Activated naive CD8-positive, alpha-beta T cell treated with anti-CD3 and anti-CD28 coated beads, Interleukin-2, amount 10 ng/mL, durations not matched to agents 7 days and 5 days (primary cell): ENCODE measurements around the gene PARK7. TPM values are rescaled to one million over a fixed set of nuclear protein-coding genes. Genes with fewer than 3 reads are reported as not detected.
"Not testable (repeated sequence)": the region's sequence is repeated elsewhere in the genome, so short reads cannot be mapped to it uniquely, and the experiment has no call there.

ENCODE experiments used
- ATAC-seq: fragments of 150-1000 bp; cut with Tn5 transposase; one replicate; pipeline ENCODE4 v1.10.0; 2021; ENCODE audit warnings: low read depth, moderate library complexity
- POLR2A ChIA-PET: fragments of 350-600 bp; sonication (Branson Sonifier 250); formaldehyde crosslinking; loops from one replicate; lab custom pipeline; 2021; ENCODE audit warnings: antibody characterized with exemption; lab: Charles Lee
- DNase-seq: peaks from one replicate; pipeline ENCODE4 v3.0.0; 2021
- H3K27ac Mint-ChIP-seq: one replicate; pipeline ENCODE4 v1.8.0; 2022; ENCODE audit warnings: mild to moderate bottlenecking, mixed read lengths
- H3K27me3 Mint-ChIP-seq: one replicate; pipeline ENCODE4 v1.8.0; 2022; ENCODE audit warnings: mild to moderate bottlenecking, moderate library complexity, mixed read lengths
- H3K36me3 Mint-ChIP-seq: one replicate; pipeline ENCODE4 v1.8.0; 2021; ENCODE audit warnings: mild to moderate bottlenecking, mixed read lengths
- H3K4me1 Mint-ChIP-seq: one replicate; pipeline ENCODE4 v1.8.0; 2021; ENCODE audit warnings: mixed read lengths
- H3K4me3 Mint-ChIP-seq: one replicate; pipeline ENCODE4 v1.8.0; 2022; ENCODE audit warnings: mild to moderate bottlenecking, moderate library complexity, mixed read lengths
- H3K9me3 Mint-ChIP-seq: one replicate; pipeline ENCODE4 v1.8.0; 2021; ENCODE audit warnings: mixed read lengths
- total RNA-seq, 2 experiments: library from RNA; stranded (reverse); gene quantifications; one replicate each; pipeline ENCODE4 v1.2.3, GENCODE V29; 2021

PARK7 gene
- total RNA-seq, 2 experiments from 2014 or later = 209 to 230 TPM

- peaks cover 30% of the 10 kb centered on the region for H3K4me1 Mint-ChIP-seq
- H3K27ac Mint-ChIP-seq = peak overlapping the region; percentile 98
- H3K27me3 Mint-ChIP-seq = no peaks in the 10 kb centered on the region
- DNase-seq = no peak
- H3K36me3 Mint-ChIP-seq = no peaks in the 10 kb centered on the region
- POLR2A ChIA-PET = no interaction called here
- no peaks in the 10 kb centered on the region for H3K9me3 Mint-ChIP-seq
- ATAC-seq = no peak
- peak overlapping the region; percentile 92 for H3K4me3 Mint-ChIP-seq
Observed at GRCh38 chr1:7954683-7955082, 6.8 kb upstream of the PARK7 start.

- peaks cover 31% of the 10 kb centered on the region for H3K4me1 Mint-ChIP-seq
- POLR2A ChIA-PET = no interaction called here
- ATAC-seq = no peak
Observed at GRCh38 chr1:7956218-7957032, 5.1 kb upstream of the PARK7 start.

GRCh38 chr1:7960165-7960564, 1.3 kb upstream of the PARK7 start:
- peaks cover 40% of the 10 kb centered on the region for H3K4me1 Mint-ChIP-seq
- peak overlapping the region; percentile 100 for H3K27ac Mint-ChIP-seq
- POLR2A ChIA-PET = interaction anchor here (1.2 to 1.9 kb wide), 2 partner anchors 10 to 40 kb away, joined by 3 to 6 read pairs; no protein-coding TSS in a partner anchor
- H3K36me3 Mint-ChIP-seq = peaks cover 14% of the 10 kb centered on the region
- no peak for DNase-seq
- no peaks in the 10 kb centered on the region for H3K9me3 Mint-ChIP-seq
- H3K4me3 Mint-ChIP-seq = peak overlapping the region; percentile 98
- no peaks in the 10 kb centered on the region for H3K27me3 Mint-ChIP-seq
- no peak for ATAC-seq

More at GRCh38 chr1:7956218-7957032, 5.1 kb upstream of the PARK7 start:
- Mint-ChIP-seq H3K4me3 (no peak overlapping the region), H3K27ac (peak overlapping the region; percentile 62), H3K36me3 (no peaks in the 10 kb centered on the region), H3K9me3 (no peaks in the 10 kb centered on the region), H3K27me3 (no peaks in the 10 kb centered on the region)
- no peak for DNase-seq

- DNase-seq (no peak), ATAC-seq (no peak)
- Mint-ChIP-seq H3K27ac (peak overlapping the region; percentile 100), H3K4me3 (peak overlapping the region; percentile 98), H3K27me3 (no peaks in the 10 kb centered on the region), H3K36me3 (peaks cover 18% of the 10 kb centered on the region), H3K9me3 (no peaks in the 10 kb centered on the region), H3K4me1 (peaks cover 39% of the 10 kb centered on the region)
- POLR2A ChIA-PET = interaction anchor here (0.7 to 1.9 kb wide), 9 partner anchors 9 to 403 kb away, joined by 3 to 9 read pairs (median 4); partner anchors contain the start of gene TNFRSF9
Observed at GRCh38 chr1:7960867-7961215, 670 bp upstream of the PARK7 start.

GRCh38 chr1:7962014-7962335, 464 bp downstream of the PARK7 start:
- Mint-ChIP-seq H3K9me3 (no peaks in the 10 kb centered on the region), H3K27ac (peak overlapping the region; percentile 100), H3K4me3 (peak overlapping the region; percentile 98), H3K4me1 (peaks cover 35% of the 10 kb centered on the region), H3K27me3 (no peaks in the 10 kb centered on the region), H3K36me3 (peaks cover 23% of the 10 kb centered on the region)
- POLR2A ChIA-PET = interaction anchor here (0.6 to 1.9 kb wide), 8 partner anchors 8 to 57 kb away, joined by 3 to 9 read pairs (median 4); partner anchors contain the start of gene TNFRSF9
- ATAC-seq = peak; percentile 1
- DNase-seq = no peak

- Mint-ChIP-seq H3K27me3 (no peaks in the 10 kb centered on the region), H3K4me1 (peaks cover 36% of the 10 kb centered on the region), H3K4me3 (peak overlapping the region; percentile 98), H3K27ac (peak overlapping the region; percentile 100), H3K9me3 (no peaks in the 10 kb centered on the region), H3K36me3 (peaks cover 27% of the 10 kb centered on the region)
- ATAC-seq (no peak), DNase-seq (no peak)
- POLR2A ChIA-PET = interaction anchor here (0.6 kb wide), 1 partner anchor 58 kb away, joined by 3 read pairs; no protein-coding TSS in a partner anchor
Observed at GRCh38 chr1:7962636-7963377, 1.3 kb downstream of the PARK7 start.

GRCh38 chr1:7963378-7963730, 1.8 kb downstream of the PARK7 start:
- peaks cover 27% of the 10 kb centered on the region for H3K36me3 Mint-ChIP-seq
- H3K27ac Mint-ChIP-seq, H3K27me3 Mint-ChIP-seq, ATAC-seq, H3K9me3 Mint-ChIP-seq, POLR2A ChIA-PET, DNase-seq: not testable (repeated sequence)
- peaks cover 36% of the 10 kb centered on the region for H3K4me1 Mint-ChIP-seq
- peak overlapping the region; percentile 98 for H3K4me3 Mint-ChIP-seq

- not testable (repeated sequence) for H3K27me3 Mint-ChIP-seq, ATAC-seq, H3K27ac Mint-ChIP-seq, DNase-seq, H3K9me3 Mint-ChIP-seq
- peak overlapping the region; percentile 49 for H3K4me3 Mint-ChIP-seq
- peaks cover 30% of the 10 kb centered on the region for H3K36me3 Mint-ChIP-seq
- POLR2A ChIA-PET = interaction anchor here (0.7 kb wide), 1 partner anchor 202 kb away, joined by 3 read pairs; no protein-coding TSS in a partner anchor
- H3K4me1 Mint-ChIP-seq = peaks cover 36% of the 10 kb centered on the region
Observed at GRCh38 chr1:7963841-7964240, 2.3 kb downstream of the PARK7 start.

- Mint-ChIP-seq H3K4me3 (no peak overlapping the region), H3K9me3 (no peaks in the 10 kb centered on the region), H3K27me3 (no peaks in the 10 kb centered on the region), H3K27ac (no peak overlapping the region), H3K4me1 (peaks cover 34% of the 10 kb centered on the region), H3K36me3 (peaks cover 33% of the 10 kb centered on the region)
- DNase-seq (no peak), ATAC-seq (no peak)
- POLR2A ChIA-PET = no interaction called here
Observed at GRCh38 chr1:7964476-7964875, 3.0 kb downstream of the PARK7 start.

GRCh38 chr1:7967196-7967595, 5.7 kb downstream of the PARK7 start:
- no peak for ATAC-seq
- POLR2A ChIA-PET = no interaction called here
- H3K9me3 Mint-ChIP-seq = no peaks in the 10 kb centered on the region
- no peak overlapping the region for H3K4me3 Mint-ChIP-seq
- no peaks in the 10 kb centered on the region for H3K27me3 Mint-ChIP-seq
- H3K27ac Mint-ChIP-seq = peak overlapping the region; percentile 48
- H3K36me3 Mint-ChIP-seq = peaks cover 54% of the 10 kb centered on the region
- H3K4me1 Mint-ChIP-seq = peaks cover 26% of the 10 kb centered on the region
- DNase-seq = no peak

- H3K27ac Mint-ChIP-seq = peak overlapping the region; percentile 48
- peaks cover 23% of the 10 kb centered on the region for H3K4me1 Mint-ChIP-seq
- POLR2A ChIA-PET = no interaction called here
Observed at GRCh38 chr1:7967651-7968050, 6.1 kb downstream of the PARK7 start.

GRCh38 chr1:7970246-7970645, 8.7 kb downstream of the PARK7 start:
- POLR2A ChIA-PET = interaction anchor here (1.5 kb wide), 1 partner anchor 9 kb away, joined by 6 read pairs; the partner anchor contains the start of gene PARK7
- no peak for DNase-seq
- no peak overlapping the region for H3K4me3 Mint-ChIP-seq
- H3K4me1 Mint-ChIP-seq = peaks cover 11% of the 10 kb centered on the region
- no peaks in the 10 kb centered on the region for H3K27me3 Mint-ChIP-seq
- no peaks in the 10 kb centered on the region for H3K9me3 Mint-ChIP-seq
- H3K27ac Mint-ChIP-seq = no peak overlapping the region
- ATAC-seq = no peak
- H3K36me3 Mint-ChIP-seq = peaks cover 44% of the 10 kb centered on the region

More at GRCh38 chr1:7967651-7968050, 6.1 kb downstream of the PARK7 start:
- DNase-seq = no peak
- H3K4me3 Mint-ChIP-seq = no peak overlapping the region
- H3K27me3 Mint-ChIP-seq = no peaks in the 10 kb centered on the region
- no peaks in the 10 kb centered on the region for H3K9me3 Mint-ChIP-seq
- ATAC-seq = no peak
- H3K36me3 Mint-ChIP-seq = peaks cover 57% of the 10 kb centered on the region

- H3K9me3 Mint-ChIP-seq = no peaks in the 10 kb centered on the region
- H3K36me3 Mint-ChIP-seq = peaks cover 39% of the 10 kb centered on the region
- DNase-seq (no peak), ATAC-seq (no peak)
- POLR2A ChIA-PET = interaction anchor here (1.5 kb wide), 1 partner anchor 10 kb away, joined by 6 read pairs; the partner anchor contains the start of gene PARK7
- no peak overlapping the region for H3K4me3 Mint-ChIP-seq
- no peak overlapping the region for H3K27ac Mint-ChIP-seq
- H3K27me3 Mint-ChIP-seq = no peaks in the 10 kb centered on the region
- H3K4me1 Mint-ChIP-seq = peaks cover 9% of the 10 kb centered on the region
Observed at GRCh38 chr1:7971024-7971423, 9.5 kb downstream of the PARK7 start.
